ENCODE data around the gene CASKIN1. TPM values are rescaled to one million over a fixed set of nuclear protein-coding genes. Genes with fewer than 3 reads are reported as not detected.

Gene CASKIN1
- total and polyA plus RNA-seq, 2 donors: 0.48 to 0.69 TPM

DNA sequence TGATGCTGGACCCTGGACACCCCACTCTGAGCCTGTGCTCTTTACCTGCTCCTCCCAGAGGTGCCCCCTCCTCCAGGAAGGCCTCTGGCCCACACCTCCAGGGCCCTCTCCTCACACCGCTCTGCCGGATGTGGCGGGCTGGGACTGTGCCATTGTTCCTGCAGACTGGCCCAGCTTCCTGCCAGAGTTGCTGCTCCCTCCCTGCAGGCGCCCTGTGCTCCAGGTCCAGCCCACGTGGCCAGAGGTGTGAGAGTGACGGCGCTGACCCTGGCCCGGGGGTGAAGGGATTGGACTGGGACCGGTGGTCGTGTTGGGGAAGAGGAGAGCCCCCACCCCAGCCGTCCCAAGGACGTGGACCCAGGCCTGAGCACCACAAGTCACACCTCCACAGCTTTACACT is 32.7 kb upstream of the CASKIN1 start:
- H3K4me1 ChIP-seq (ENCODE audit: insufficient read depth): no peaks in the 10 kb centered on the region
- peaks cover 16% of the 10 kb centered on the region for H3K36me3 ChIP-seq (ENCODE audit: insufficient read depth)
- no peak overlapping the region for H3K4me3 ChIP-seq (ENCODE audit: low read depth, low read length)
- 85% methylated on average over 12 of the region's 12 CpGs for WGBS
- H3K27ac ChIP-seq (ENCODE audit: low read depth): no peak overlapping the region
- no peak for DNase-seq (ENCODE audit: extremely low spot score)

DNA sequence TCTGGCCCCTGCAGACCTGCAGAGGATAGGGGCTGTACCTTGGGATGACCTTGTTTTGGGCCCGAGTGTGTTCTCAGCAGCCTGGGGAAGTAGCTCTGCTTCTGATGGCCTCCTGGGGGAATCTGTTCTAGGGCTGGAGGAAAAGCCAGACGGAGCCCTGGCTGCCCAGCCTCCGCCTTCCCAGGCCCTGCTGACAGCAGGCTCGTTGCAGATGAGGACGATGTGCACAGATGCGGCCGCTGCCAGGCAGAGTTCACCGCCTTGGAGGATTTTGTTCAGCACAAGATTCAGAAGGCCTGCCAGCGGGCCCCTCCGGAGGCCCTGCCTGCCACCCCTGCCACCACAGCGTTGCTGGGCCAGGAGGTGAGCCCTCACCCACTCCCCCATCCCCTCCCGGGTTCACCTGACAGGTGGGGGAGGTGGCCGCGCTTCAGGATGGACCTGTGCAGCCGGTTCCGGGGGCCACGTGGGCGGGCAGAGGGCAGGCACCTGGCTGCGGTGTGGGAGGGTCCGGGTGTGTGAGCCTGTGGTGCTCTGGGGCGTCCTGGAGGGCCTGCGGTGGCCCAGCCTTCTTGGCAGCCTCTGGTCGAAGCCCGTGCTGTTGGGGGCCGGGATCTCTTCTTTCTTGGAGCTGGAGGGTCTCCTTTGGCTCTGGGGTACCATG is 31.9 kb upstream of the CASKIN1 start:
- Histone ChIP-seq H3K4me1 (ENCODE audit: insufficient read depth) (no peaks in the 10 kb centered on the region), H3K36me3 (ENCODE audit: insufficient read depth) (peaks cover 14% of the 10 kb centered on the region), H3K4me3 (ENCODE audit: low read depth, low read length) (no peak overlapping the region), H3K27ac (ENCODE audit: low read depth) (no peak overlapping the region)
- WGBS: 89% methylated on average over 25 of the region's 25 CpGs
- no peak for DNase-seq (ENCODE audit: extremely low spot score)

DNA sequence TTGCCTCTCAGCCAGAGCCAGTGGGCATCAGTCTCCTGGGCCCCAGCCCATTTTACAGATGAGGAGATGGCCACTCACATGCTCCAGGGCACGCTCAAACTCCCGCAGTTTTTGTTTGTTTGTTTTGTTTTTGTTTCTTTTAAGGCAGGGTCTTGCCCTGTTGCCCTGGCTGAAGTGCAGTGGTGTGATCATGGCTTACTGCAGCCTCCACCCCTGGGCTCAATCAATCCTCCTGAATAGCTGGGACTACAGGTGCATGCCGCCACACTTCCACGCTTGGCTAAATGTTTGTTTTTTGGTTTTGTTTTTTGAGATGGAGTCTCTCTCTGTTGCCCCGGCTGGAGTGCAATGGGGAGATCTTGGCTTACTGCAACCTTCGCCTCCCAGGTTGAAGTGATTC is 30.5 kb upstream of the CASKIN1 start:
- Histone ChIP-seq H3K36me3 (ENCODE audit: insufficient read depth) (peaks cover 2% of the 10 kb centered on the region), H3K27ac (ENCODE audit: low read depth) (no peak overlapping the region), H3K4me1 (ENCODE audit: insufficient read depth) (no peaks in the 10 kb centered on the region), H3K4me3 (ENCODE audit: low read depth, low read length) (no peak overlapping the region)
- 93% methylated on average over 6 of the region's 6 CpGs for WGBS
- DNase-seq (ENCODE audit: extremely low spot score): no peak

DNA sequence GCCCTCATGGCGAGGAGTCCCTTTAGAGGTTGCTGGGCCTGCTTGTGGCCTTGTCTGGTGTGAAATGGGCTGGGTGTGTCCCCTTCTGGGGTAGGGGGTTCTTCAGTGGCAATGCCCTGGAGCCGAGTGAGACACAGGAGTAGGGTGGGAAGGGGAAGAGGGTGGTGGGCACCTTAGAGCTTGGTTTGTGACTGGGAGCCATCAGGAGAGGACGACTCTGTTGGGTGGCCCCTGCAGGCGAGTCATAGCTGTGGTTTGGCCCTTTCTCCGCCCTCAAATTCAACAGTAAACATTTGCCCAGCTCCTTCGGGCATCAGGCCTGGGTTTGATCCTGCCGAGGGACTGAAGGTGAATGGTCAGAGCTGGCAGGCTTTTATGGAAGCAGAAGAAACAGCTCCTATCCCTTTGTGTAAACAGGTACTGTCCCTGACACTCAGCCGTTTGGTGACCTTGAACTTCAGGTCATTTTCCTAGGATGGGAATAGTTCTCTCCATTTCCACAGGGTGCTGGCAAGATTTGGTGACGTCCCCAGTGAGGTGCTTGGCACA is 29.9 kb upstream of the CASKIN1 start:
- H3K4me3 ChIP-seq (ENCODE audit: low read depth, low read length): no peak overlapping the region
- WGBS: 69% methylated on average over 9 of the region's 9 CpGs
- no peak overlapping the region for H3K27ac ChIP-seq (ENCODE audit: low read depth)
- no peaks in the 10 kb centered on the region for H3K4me1 ChIP-seq (ENCODE audit: insufficient read depth)
- H3K36me3 ChIP-seq (ENCODE audit: insufficient read depth): peaks cover 2% of the 10 kb centered on the region
- DNase-seq (ENCODE audit: extremely low spot score): no peak

DNA sequence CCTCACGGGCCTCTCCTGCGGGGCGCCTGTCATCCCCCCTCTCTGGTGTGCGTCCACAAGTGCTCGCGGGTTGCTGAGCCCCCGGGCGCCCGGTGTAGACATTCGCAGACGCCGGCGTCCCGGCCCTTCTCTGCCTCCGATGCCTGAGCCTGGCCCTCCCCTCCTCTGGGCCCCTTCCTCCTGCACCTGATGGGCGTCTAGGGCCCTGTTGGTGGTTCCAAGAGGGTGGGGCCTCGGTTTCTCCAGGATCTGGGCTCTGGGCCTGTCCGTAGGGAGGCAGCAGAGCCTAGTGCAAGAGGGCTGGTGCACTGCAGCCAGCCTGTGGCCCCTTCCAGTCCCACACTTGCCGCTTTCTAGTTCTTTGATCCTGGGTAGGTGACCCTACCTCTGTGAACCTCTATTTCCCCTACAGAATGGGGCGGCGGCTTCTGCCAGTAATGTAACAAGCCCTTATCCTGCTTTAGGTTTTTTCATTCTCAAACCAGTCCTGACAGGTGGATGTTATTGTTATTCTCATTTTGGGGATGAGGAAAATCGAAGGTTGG is 27.6 kb upstream of the CASKIN1 start:
- DNase-seq (ENCODE audit: extremely low spot score): no peak
- H3K4me3 ChIP-seq (ENCODE audit: low read depth, low read length): peak overlapping the region; percentile 86
- H3K27ac ChIP-seq (ENCODE audit: low read depth): peak overlapping the region; percentile 66
- H3K36me3 ChIP-seq (ENCODE audit: insufficient read depth): no peaks in the 10 kb centered on the region
- H3K4me1 ChIP-seq (ENCODE audit: insufficient read depth): no peaks in the 10 kb centered on the region
- 6% methylated on average over 22 of the region's 22 CpGs for WGBS

DNA sequence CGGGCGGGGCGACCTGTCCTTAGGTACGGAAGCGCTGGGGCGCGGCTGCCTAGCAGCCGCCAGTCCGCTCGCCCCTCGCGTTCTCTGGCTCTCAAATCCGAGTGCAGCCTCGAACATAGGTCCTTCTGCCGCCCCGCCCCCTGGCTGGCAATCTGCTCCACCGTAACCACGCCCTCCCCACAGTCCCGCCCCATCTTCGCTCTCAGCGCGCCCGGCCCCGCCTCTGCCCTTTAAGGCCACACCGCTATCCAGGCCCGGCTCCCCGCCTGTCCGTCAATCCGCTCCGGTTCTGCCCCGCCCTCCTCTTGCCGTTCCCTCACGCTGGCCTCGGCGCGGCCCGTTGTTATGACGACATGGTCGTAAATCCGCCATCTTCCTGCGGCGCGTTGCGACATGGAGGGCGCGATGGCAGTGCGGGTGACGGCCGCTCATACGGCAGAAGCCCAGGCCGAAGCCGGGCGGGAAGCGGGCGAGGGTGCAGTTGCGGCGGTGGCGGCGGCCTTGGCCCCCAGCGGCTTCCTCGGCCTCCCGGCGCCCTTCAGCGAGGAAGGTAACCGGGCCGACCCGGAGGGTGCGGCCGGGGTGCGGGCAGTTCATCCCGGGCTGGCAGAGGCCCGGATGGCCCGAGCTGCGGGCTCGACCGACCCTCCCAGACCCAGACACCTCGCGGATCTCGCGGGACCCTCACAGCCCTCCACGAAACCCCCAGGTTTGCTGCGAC is 27.0 kb upstream of the CASKIN1 start, which contains the start of gene E4F1:
Gene E4F1 (plus strand): TSS at position 371 of the 721 bp plus-strand sequence. CDS start 23 bp downstream, at position 394.
- H3K36me3 ChIP-seq (ENCODE audit: insufficient read depth): no peaks in the 10 kb centered on the region
- DNase-seq (ENCODE audit: extremely low spot score): peak; percentile 95
- WGBS: under 1% methylated on average over 82 of the region's 82 CpGs
- H3K4me1 ChIP-seq (ENCODE audit: insufficient read depth): no peaks in the 10 kb centered on the region
- H3K27ac ChIP-seq (ENCODE audit: low read depth): peak within 1 kb of the TSS; percentile 82
- H3K4me3 ChIP-seq (ENCODE audit: low read depth, low read length): peak within 1 kb of the TSS; percentile 86

DNA sequence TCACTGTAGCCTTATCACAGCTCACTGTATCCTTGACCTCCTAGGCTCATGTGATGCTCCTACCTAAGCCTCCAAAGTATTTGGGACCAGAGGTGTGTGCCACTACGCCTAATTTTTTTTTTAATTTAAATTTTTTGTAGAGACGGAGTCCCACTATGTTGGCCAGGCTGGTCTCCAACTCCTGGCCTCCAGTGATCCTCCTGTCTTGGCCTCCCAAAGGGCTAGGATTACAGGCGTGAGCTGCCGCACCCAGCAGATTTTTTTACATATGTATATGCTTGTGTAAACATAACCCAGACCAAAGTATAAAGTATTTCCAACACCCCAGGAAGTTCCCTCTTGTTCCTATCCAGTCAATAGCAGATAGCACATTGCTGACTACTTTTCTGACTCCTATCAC is 19.9 kb upstream of the CASKIN1 start:
- 94% methylated on average over 4 of the region's 4 CpGs for WGBS

DNA sequence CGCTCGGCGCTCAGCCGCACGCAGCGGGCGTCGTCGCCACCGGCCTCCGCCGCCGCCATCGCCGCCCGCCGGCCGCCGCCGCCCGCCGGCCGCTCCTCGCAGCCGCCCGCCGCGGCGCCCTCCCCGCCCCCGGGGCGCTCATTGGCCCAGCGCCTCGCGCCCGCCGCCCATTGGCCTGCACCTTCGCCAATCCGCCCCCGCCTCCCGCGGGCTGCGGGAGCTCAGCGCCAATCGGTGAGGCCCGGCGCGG is 18.2 kb upstream of the CASKIN1 start, which contains the start of gene PGP:
Gene PGP (minus strand): TSS at position 122 of the 250 bp plus-strand sequence. CDS start 63 bp downstream, at position 59.
- peak within 1 kb of the TSS; percentile 70 for H3K27ac ChIP-seq (ENCODE audit: low read depth)
- no peak for DNase-seq (ENCODE audit: extremely low spot score)
- no peaks in the 10 kb centered on the region for H3K4me1 ChIP-seq (ENCODE audit: insufficient read depth)
- 1% methylated on average over 48 of the region's 48 CpGs for WGBS
- H3K36me3 ChIP-seq (ENCODE audit: insufficient read depth): no peaks in the 10 kb centered on the region
- H3K4me3 ChIP-seq (ENCODE audit: low read depth, low read length): peak within 1 kb of the TSS; percentile 68

More for the DNA sequence above, 19.9 kb upstream of the CASKIN1 start:
- H3K4me3 ChIP-seq (ENCODE audit: low read depth, low read length): no peak overlapping the region
- no peaks in the 10 kb centered on the region for H3K4me1 ChIP-seq (ENCODE audit: insufficient read depth)
- no peak for DNase-seq (ENCODE audit: extremely low spot score)
- H3K27ac ChIP-seq (ENCODE audit: low read depth): no peak overlapping the region
- H3K36me3 ChIP-seq (ENCODE audit: insufficient read depth): no peaks in the 10 kb centered on the region

DNA sequence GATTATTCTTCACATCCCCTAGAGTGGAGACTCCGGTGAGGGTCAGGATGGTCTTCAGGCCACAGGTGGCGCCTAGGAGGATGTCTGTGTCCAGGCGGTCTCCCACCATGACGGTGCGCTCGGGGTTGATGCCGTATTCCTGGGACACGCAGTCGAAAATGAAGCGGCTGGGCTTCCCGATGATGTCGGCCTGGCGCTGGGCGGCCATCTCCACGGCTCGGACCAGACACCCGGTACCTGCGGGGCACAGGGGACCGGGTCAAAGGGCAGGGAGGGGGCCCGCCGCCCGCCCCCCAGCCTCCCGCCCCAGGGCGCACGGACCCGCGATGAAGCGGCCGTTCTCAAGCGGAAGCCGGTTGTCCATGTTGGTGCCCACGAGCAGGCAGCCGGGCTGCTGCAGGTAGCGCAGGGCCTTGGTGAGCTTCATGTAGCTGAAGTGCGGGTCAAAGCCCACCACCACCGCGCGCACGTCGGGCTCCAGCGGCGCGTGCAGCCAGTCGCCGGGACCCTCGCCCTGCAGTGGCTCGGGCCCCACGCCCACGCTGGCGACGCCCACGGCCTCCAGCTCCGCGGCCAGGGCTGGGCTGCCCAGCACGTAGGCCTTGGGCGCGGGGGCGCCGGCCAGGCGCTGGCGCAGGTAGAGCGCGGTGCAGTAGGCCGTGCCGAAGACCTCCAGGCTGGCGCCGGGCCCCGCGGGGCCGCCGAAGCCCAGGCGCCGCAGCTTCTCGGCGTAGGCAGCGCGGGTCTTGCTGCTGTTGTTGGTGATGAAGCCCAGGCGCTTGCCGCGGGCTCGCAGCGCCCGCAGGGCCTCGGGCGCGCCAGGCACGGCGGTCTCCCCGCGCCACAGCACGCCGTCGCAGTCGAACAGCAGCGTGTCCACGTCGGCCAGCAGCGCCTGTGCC is 17.7 kb upstream of the CASKIN1 start:
- H3K27ac ChIP-seq (ENCODE audit: low read depth): peak overlapping the region; percentile 70
- H3K4me3 ChIP-seq (ENCODE audit: low read depth, low read length): peak overlapping the region; percentile 68
- no peaks in the 10 kb centered on the region for H3K4me1 ChIP-seq (ENCODE audit: insufficient read depth)
- no peaks in the 10 kb centered on the region for H3K36me3 ChIP-seq (ENCODE audit: insufficient read depth)
- no peak for DNase-seq (ENCODE audit: extremely low spot score)
- WGBS: under 1% methylated on average over 98 of the region's 98 CpGs

DNA sequence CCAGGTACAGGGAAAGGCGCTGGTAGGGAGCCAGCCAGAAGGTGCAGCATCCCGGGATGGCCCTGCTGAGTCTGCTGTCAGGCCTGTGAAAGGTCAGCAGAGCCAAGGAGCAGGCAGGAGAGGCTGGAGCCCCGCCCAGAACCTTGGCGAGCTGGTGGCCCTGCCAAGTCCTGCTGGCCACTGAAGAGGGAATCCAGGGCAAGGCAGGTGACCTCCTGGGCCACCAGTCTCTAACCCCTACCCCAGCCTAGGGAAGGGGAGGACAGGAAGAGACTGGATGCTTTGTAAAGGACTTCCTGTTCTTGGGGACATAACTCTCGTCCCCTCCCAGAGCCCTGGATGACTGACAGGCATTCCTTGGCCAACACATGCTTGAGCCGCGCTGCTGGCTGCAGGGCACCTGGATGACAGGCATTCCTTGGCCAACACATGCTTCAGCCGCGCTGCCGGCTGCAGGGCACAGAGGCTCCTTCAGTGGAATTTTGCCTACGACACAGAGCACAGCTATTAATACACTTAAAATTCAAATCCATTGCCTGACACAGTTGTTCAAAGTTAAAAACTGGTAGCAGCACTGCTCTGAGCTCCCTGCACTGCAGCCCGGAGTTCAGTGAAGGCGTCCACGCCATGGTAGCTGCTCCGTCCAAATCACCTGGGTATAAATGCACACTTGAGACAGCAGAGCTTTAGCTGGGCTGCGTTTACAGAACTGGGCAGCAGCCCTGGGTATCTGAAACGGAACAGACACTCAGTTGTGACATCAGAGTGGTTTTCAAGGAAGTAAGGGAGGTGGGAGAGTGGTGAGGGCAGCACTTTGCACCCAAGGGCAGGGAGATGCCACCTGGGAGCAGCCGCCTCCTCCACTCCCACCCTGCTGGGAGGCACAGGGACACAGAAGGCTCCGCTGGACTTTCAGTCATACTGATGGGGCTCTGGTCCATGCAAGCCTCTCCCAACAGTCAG is 16.2 kb upstream of the CASKIN1 start:
- H3K36me3 ChIP-seq (ENCODE audit: insufficient read depth): no peaks in the 10 kb centered on the region
- no peaks in the 10 kb centered on the region for H3K4me1 ChIP-seq (ENCODE audit: insufficient read depth)
- no peak overlapping the region for H3K27ac ChIP-seq (ENCODE audit: low read depth)
- 74% methylated on average over 19 of the region's 19 CpGs for WGBS
- DNase-seq (ENCODE audit: extremely low spot score): no peak
- H3K4me3 ChIP-seq (ENCODE audit: low read depth, low read length): no peak overlapping the region

DNA sequence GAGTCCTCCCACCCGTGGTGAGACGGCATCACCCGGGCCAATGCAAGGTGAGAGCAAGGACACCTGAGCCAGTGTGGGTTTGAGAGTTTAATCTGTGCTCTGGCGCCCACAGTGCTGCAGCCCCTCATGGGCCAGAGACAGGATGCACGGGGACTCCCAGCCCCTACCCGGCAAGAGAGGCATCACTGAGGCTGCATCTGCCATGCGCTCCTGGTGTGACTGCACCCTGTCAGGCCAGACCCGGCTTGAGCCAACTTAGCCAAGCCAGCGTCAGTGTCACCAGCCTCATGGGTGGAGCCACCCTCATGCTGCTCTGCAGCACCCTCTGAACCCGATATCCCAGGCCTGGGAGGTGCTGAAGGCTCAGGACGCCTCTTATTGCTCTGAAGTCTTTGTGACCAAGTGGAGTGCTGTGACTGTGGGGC is 15.5 kb upstream of the CASKIN1 start:
- Histone ChIP-seq H3K27ac (ENCODE audit: low read depth) (no peak overlapping the region), H3K36me3 (ENCODE audit: insufficient read depth) (no peaks in the 10 kb centered on the region), H3K4me3 (ENCODE audit: low read depth, low read length) (no peak overlapping the region), H3K4me1 (ENCODE audit: insufficient read depth) (no peaks in the 10 kb centered on the region)
- WGBS: 81% methylated on average over 11 of the region's 11 CpGs
- no peak for DNase-seq (ENCODE audit: extremely low spot score)
